Medulla oblongata (tissue), 1 donor: ENCODE results near the gene RBM28.
"Not testable (repeated sequence)": the region's sequence is repeated elsewhere in the genome, so short reads cannot be mapped to it uniquely, and the experiment has no call there.

Experiments used
- DNase-seq: peaks from one replicate; pipeline ENCODE4 v3.0.0-alpha.2; 2015; ENCODE audit errors: extremely low spot score

The RBM28 gene

GRCh38 chr7:128287556-128287955 lies 56.2 kb downstream of the RBM28 start:
- DNase-seq, result no peak

DNA sequence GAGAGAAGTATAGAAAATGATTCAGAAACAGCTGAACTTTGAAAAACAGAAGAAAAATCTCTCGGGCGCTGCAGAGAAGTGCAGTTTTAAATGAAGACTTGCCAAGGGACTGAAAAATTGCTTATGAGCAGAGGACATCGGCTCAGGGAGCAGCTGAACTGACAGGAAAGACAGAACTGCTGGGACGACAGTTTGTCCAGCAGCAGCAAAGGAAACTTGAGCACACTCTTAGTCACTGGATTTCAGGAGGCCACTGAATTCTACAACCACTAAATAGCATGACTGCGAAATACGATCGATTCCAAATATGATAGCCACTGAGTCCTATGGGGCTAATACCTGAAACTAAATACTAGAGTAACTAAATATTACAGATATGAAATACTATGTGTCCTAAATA lies 59.6 kb downstream of the RBM28 start:
- DNase-seq, result no peak

DNA sequence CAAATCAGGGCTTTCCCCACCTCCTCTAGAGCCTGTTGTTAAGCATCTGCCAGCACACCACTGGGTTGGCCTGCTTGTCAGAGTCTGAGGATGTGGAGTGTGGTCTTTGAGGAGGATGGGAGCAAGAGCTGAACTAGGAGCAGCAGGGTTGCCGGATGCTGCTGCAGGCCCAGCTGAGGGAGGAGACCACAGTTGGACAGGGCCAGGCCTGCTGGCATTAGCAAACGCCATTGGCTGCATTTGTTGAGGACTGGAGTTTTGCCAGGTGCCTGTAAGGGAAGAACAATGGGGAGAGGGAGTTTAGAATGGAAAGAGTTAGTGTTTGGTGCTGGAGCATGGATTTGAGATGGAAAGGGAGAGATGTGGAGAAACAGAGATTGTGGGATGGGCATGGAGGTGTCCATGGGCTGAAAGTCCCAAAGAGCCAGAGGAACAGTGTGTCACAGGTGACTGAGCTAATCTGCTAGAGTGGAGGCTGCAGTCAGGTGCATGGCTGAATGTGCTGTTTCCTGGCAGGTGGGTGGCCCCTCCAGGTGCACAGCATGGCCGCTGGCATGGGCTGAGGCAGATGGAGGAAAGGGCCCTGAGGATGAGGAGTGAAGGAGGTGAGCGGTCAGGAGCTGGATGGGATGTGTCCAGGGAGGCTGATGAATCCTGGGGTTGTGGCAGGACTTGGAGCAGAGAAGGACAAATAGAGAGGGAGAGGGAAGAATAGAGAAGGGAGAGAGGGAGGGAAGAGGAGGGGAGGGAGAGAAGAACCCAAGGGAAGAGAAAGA lies 61.9 kb downstream of the RBM28 start:
- DNase-seq, result peak; percentile 19

DNA sequence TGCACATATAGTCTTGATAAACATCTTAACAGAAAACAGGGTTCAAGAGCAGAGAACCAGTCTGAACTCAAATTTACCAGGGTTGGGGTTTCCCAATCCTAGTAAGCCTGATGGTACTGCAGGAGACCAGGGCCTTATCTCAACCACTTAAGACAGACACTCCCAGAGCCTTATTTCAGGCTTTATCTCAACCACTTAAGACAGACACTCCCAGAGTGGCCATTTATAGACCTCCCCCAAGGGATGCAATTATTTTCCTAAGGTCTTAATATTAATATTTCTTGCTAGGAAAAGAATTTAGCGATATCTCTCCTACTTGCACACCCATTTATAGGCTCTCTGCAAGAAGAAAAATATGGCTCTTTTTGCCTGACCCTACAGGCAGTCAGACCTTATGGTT lies 63.3 kb downstream of the RBM28 start:
- not testable (repeated sequence) for DNase-seq

GRCh38 chr7:128279124-128279713 lies 64.5 kb downstream of the RBM28 start:
- no peak for DNase-seq

GRCh38 chr7:128278366-128278765 lies 65.3 kb downstream of the RBM28 start:
- no peak for DNase-seq

DNA sequence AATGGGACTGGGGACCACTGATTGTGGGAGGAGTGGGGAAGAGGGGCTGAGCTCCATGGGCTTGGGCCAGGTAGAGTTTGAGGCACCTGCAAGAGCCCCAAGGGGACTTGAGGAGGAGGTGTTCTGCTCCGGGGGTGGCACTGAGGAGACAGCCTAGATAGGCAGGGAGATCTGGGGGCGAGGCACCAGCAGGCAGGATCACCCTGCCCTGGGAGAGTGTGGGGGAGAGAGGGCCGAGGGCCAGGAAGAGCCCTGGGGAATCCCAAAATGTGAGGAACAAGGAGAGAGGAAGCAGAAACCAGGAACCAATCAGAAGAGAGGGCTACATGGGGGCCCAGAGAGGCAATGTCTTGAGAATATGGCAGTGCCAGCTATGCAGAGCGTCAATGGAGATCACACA lies 68.0 kb downstream of the RBM28 start:
- DNase-seq, result no peak

GRCh38 chr7:128274884-128275603 lies 68.7 kb downstream of the RBM28 start:
- DNase-seq, result no peak

DNA sequence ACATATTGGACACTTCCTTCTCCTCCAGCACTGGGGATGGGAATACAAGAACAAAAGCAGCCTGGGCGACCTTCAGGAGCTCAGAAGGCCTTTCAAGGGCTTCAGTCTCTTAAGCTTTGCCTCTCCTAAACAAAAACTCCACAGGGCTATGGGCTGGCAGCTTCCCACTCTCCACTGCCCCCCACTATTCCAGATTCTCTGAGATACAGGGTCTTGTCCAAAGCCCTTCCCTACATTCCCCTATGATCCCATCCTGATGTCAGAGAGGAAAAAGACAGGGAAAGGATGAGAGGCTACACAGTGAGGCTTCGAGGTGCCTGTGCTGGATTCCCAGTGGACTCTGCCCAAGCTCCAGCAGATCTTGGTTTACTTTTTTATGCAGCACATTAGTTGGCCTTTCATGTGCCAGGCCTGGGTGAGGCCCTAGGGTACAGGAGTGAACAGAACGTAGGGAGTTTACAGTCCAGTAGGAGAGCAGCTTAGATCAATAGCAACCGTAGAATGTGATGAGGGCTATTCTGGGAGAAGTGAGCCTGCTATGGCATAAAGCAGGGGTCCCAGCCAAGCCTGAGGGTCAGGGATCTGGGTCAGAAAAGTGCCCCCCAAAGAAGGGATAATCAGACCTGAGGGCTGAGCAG lies 69.3 kb downstream of the RBM28 start:
- no peak for DNase-seq

DNA sequence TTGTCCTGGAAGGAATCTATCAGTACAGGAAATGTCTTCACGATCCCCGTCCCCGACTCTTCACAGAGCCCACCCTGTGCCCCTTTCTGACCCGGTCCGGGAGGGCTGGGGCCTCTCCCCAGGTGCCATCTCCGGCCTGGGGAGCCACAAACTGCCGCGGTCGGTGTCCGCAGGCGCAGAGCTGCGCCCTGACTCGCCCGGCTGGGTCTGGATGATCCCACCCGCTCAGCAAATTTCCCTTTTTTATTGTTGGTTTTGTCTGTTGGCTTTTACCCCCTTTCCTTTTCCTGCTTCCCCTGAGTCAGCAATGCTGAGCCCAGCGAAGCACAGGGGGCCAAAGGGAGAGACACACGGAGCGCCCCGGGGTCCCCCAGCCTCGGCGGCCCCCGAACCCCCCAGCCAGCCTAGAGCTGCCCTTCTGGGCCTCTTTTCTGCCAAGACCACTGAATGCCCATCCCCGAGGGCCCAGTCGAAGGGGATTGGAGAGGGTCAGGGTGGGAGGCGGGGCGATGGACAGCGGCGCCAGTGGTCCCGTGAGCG lies 71.7 kb downstream of the RBM28 start:
- no peak for DNase-seq

DNA sequence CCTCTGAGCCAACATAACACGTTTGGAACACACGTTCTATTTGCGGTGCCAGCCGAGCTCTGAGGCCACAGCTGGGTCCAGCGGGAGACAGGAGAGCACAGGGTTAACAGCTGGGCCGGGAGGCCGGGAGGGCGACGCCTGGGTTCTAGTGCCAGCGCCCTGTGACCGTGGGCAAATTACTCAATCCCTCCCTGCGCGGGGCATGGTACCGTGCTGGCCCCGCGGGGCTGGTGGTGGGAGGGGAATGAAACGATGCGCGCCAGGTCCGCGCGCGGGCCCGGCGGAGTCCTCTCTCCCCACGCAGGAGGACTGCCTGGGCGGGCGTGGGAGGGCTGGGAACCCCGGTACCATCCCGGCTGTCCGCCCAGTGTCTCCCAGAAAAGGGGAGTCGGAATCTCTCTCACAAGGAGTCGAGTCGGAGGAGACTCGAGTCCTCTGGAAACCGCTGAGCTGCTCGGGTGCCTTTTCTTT lies 72.2 kb downstream of the RBM28 start:
- no peak for DNase-seq

DNA sequence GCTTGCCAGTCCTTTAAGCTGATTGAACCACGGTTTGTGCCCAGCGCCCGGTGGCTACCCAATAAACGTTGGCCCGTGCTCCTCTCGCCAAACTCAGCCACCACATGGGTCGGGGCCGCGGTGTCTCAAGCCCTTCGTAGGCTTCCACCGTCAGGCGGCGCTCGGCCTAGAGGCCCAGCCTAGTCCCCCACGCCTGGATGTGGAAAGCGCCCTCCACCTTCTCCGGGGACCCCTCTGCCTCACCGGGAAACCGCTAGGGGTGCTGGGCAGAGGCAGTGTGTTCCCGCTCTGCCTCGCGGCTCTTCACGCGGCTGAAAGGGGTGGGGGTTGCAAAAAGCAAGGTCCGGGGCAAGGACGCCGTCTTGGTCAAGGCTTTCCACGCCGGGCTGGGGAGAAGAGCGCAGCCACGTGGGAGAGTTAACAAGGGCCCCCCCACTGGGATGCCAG lies 72.9 kb downstream of the RBM28 start:
- no peak for DNase-seq

DNA sequence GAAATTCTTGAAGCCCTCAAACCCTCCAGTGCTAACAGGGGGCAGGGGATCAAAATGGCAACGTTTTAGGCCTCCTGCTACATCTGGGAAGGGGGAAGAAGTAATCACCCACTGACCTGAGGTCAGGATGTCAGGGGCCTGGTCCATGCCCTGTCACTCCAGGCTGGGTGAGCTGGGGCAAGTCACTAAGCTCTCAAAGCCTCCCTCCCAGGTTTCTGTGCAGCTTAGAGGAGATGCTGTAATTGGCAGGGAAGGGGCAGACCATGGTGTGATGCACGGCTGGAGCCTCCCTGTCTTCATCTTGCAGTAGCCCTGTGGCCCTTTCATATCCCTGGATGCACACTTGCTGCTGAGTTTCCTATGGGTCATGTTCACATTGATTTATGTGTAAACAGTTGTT lies 75.5 kb downstream of the RBM28 start:
- DNase-seq, result no peak

GRCh38 chr7:128267595-128267924 lies 76.1 kb downstream of the RBM28 start:
- DNase-seq, result no peak

GRCh38 chr7:128266883-128267594 lies 76.7 kb downstream of the RBM28 start:
- peak; percentile 56 for DNase-seq

DNA sequence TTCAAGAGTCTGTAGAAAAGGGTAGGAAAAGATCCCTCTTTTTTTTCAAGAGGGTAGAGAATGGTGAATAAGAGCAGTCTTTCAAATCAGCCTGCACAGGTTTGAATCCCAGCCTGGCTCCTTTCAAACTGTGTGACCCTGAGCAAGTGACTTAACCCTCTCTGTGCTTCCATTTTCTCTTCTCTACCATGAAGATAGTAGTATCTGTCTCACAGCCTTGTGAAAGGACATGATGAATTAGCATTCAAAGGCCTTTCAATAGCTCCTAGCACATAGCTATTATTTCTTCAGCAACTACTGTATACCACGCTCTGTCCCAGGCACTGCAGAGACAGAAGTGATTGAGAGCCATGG lies 77.2 kb downstream of the RBM28 start:
- no peak for DNase-seq

- DNase-seq, result no peak
These were observed 77.8 kb downstream of the RBM28 start for GRCh38 chr7:128265906-128266300.

DNA sequence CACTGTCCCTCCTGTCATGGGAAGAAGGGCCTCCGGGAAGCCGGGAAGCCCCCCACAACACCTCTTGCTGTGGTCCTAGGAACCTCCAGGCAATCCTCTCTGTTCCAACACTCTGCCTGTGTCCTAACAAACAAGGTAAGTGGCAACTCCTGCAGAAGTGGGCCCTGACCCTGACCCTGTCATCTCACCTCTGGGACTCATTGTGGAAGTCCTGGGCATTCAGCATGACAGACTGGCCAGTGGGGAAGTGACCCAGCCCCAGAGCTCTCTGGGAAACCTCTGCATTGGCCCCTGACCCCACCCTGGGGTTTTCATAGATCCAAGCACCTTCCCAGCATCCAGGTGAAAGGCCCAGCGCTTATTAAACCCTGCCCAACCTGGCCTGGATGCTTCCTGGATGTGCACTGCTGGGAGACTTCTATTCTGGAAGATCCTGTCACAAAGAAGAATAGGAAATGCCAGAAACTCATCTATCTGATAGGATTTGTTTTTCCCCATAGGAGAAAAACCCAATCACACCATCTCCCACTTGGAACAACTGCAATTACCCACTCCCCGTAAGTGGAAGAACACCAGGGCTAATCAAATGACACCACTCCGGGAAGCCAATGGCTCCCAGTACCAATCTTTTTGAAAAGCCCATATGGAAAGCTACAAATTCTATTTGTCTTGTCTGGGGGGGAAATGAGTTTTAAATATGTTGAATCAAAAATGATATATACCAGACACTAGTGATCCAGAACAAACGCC lies 78.4 kb downstream of the RBM28 start:
- no peak for DNase-seq

GRCh38 chr7:128264477-128264876 lies 79.2 kb downstream of the RBM28 start:
- DNase-seq, result no peak

DNA sequence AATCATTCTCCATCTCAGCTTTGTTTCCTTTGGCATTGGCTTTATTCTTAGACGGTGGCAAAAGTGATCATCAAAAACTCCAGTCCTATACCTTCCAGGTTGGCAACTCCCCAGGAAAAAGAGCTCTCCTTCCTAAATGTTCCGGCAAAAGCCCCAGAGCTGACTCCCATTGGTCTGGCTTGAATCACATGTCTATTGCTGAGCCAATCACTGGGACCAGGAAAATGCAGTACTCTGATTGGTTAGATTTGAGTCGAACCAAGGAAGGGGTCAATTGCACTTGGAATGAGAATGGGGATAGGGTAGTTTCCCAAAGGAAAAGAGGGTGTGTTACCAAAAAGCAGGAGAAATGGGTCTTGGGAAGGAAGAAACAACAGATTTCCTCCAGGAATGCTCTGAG lies 80.3 kb downstream of the RBM28 start:
- DNase-seq, result no peak
